Stomach (tissue), 9 donors: ENCODE results near the gene HHLA2. TPM values are rescaled to one million over a fixed set of nuclear protein-coding genes. Genes with fewer than 3 reads are reported as not detected.

Experiments used
- DNase-seq, 2 donors: peaks; one replicate each; pipeline versions ENCODE4 v3.0.0 to v3.0.0-alpha.2; 2013 to 2019
- H3K27ac ChIP-seq, 5 donors: fragments of 200-600 bp in 4 of 5; sonication (generic) in 4 of 5; one replicate each; pipeline ENCODE4 v1.5.1; 2013 to 2019; ENCODE audit warnings: mild to moderate bottlenecking in 1 of 5, moderate library complexity in 1 of 5
- H3K27me3 ChIP-seq, 3 donors: fragments of 200-600 bp; sonication (generic); one replicate each; pipeline ENCODE4 v1.5.1; 2017 to 2019; ENCODE audit warnings: mixed run types in 1 of 3
- H3K36me3 ChIP-seq, 4 donors: fragments of 200-600 bp; sonication (generic); 1 replicate in 3 of 4; 2 replicates in 1 of 4; pipeline ENCODE4 v1.5.1; 2016 to 2019
- H3K4me1 ChIP-seq, 4 donors: fragments of 200-600 bp; sonication (generic); one replicate each; pipeline ENCODE4 v1.5.1; 2016 to 2019
- H3K4me3 ChIP-seq, 4 donors: fragments of 200-600 bp; sonication (generic) in 3 of 4; one replicate each; pipeline ENCODE4 v1.5.1; 2016 to 2019; ENCODE audit warnings: mild to moderate bottlenecking in 1 of 4
- H3K9me3 ChIP-seq, 4 donors: fragments of 200-600 bp; sonication (generic); one replicate each; pipeline ENCODE4 v1.5.1; 2016 to 2019
- EP300 ChIP-seq: sonication (generic); formaldehyde crosslinking; IDR thresholded peaks from one replicate; pipeline ENCODE4 v1.6.1; 2017; ENCODE audit warnings: antibody characterized with exemption
- POLR2A ChIP-seq, 4 donors: fragments of 450-650 bp; IDR thresholded peaks; one replicate each; pipeline ENCODE4 v1.6.1; 2016; ENCODE audit warnings: antibody characterized with exemption in 4 of 4, control low read depth in 2 of 4, mild to moderate bottlenecking in 1 of 4, moderate library complexity in 1 of 4
- POLR2AphosphoS5 ChIP-seq, 3 donors: sonication (generic); formaldehyde crosslinking; IDR thresholded peaks; one replicate each; pipeline ENCODE4 v1.6.1; 2016; ENCODE audit warnings: antibody characterized with exemption in 3 of 3
- WGBS, 5 donors: extraction: QIAGEN DNeasy Blood & Tissue Kit in 3 of 5; methylation state at CpG; one replicate each; pipeline versions ENCODE4 v1.1.5 to v1.1.7; 2013 to 2018; 5-methylcytosine and 5-hydroxymethylcytosine counted together
- intact Hi-C: fragments of 100-400 bp; cut with DNase I; formaldehyde crosslinking; loops from one replicate; pipeline ENCODE4 v1.15.1; 2023; ENCODE audit warnings: low total_unique reads
- polyA plus RNA-seq, 3 donors: library from polyadenylated mRNA; stranded (reverse); fragments of 200-250 nt; gene quantifications; one replicate each; pipeline ENCODE4 v1.2.3, GENCODE V29; 2013
- total RNA-seq, 5 donors: library from RNA; depleted of rRNA; stranded (reverse); fragments of >200 nt; gene quantifications; one replicate each; pipeline versions ENCODE4 v1.1.0 to v1.2.3, GENCODE V29; 2014 to 2016
- TF ChIP-seq, protein P1 (sequence below), 7 experiments: fragments of 450-650 bp in 4 of 7; fragments of 200-600 bp in 3 of 7; sonication (generic) in 3 of 7; IDR thresholded peaks; one replicate each; pipeline ENCODE4 v1.5.1; 2016 to 2019; ENCODE audit warnings: antibody characterized with exemption in 7 of 7, control low read depth in 2 of 7, mild to moderate bottlenecking in 1 of 7
- donor health status: healthy with polysubstance abuse.
- donor health status: Bipolar disorder and iron deficiency.
- donor health status: healthy.

The HHLA2 gene
- total and polyA plus RNA-seq, 8 donors: 0.23 to 18.8 (median 2.7) TPM; not detected in 1

DNA sequence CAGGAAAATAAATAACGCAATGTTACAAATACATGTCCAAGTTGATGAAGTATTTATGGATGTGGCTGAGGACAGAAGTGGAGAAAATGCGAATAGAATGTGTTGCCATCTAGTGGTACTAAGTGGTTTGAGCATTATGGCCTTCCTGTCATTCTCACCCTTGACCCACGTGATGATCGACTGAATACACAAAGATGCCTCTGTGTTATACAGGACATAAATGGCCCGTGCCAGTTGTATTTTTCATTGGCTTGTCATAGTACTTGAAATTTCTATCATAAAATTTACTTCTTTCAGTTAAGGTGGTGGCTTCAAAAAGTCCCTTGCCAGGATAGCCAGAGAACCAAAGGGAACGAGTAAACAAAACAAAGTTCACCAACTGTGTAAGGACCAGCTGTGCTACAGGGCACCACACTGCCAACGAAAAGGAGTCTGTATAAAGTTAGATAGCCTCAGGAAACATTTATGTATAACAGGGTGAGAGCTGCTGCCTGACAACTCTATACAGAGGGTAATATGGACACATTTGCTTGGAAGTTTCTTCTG is 110.4 kb downstream of the HHLA2 start:
- no peak overlapping the region for H3K27ac ChIP-seq
- DNase-seq: peak in 1 of 2 donors; percentile 80
- H3K36me3 ChIP-seq: no peaks in the 10 kb centered on the region
- TF ChIP-seq POLR2A (IDR thresholded peaks at IDR 0.05): no peak
- TF ChIP-seq, protein P1, sequence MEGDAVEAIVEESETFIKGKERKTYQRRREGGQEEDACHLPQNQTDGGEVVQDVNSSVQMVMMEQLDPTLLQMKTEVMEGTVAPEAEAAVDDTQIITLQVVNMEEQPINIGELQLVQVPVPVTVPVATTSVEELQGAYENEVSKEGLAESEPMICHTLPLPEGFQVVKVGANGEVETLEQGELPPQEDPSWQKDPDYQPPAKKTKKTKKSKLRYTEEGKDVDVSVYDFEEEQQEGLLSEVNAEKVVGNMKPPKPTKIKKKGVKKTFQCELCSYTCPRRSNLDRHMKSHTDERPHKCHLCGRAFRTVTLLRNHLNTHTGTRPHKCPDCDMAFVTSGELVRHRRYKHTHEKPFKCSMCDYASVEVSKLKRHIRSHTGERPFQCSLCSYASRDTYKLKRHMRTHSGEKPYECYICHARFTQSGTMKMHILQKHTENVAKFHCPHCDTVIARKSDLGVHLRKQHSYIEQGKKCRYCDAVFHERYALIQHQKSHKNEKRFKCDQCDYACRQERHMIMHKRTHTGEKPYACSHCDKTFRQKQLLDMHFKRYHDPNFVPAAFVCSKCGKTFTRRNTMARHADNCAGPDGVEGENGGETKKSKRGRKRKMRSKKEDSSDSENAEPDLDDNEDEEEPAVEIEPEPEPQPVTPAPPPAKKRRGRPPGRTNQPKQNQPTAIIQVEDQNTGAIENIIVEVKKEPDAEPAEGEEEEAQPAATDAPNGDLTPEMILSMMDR (IDR thresholded peaks at IDR 0.05): peak in 4 of 7 experiments; percentile 27 to 41 (median 38)
- peak in 1 of 3 donors; percentile 56 for TF ChIP-seq POLR2AphosphoS5 (IDR thresholded peaks at IDR 0.05)
- no peak for TF ChIP-seq EP300
- intact Hi-C loops: no loop called here
- no peak overlapping the region for H3K4me3 ChIP-seq
- 8 to 71% (median 34%) methylated on average over 7 of the region's 7 CpGs for WGBS, 5 donors
- no peaks in the 10 kb centered on the region for H3K9me3 ChIP-seq
- H3K4me1 ChIP-seq: peaks cover 4 to 23% (median 4%) of the 10 kb centered on the region in 4 donors
- no peaks in the 10 kb centered on the region for H3K27me3 ChIP-seq

DNA sequence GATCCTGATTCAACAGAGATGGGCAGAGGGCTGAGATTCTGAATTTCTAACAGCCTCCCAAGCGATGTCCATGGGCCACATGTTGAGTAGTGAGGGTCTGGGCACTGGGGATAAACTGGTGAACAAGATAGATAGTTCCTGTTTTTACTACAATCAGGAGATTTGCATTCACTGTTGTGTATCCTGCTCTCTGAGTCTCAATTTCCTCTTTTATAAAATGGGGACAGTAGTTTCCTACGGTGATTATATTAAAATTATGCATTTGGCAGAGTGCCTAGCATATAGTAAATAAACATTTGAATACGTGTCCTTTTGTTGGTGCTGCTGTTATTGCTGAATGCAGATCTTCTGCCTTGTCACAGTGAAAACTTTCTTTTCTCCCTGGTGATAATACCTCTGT is 111.5 kb downstream of the HHLA2 start:
- no peak for TF ChIP-seq EP300
- TF ChIP-seq, protein P1 (IDR thresholded peaks at IDR 0.05): no peak
- no peak for TF ChIP-seq POLR2AphosphoS5 (IDR thresholded peaks at IDR 0.05)
- TF ChIP-seq POLR2A (IDR thresholded peaks at IDR 0.05): no peak
- intact Hi-C loops: no loop called here
- DNase-seq: no peak
- Histone ChIP-seq H3K27me3 (no peaks in the 10 kb centered on the region), H3K9me3 (no peaks in the 10 kb centered on the region), H3K4me3 (no peak overlapping the region), H3K27ac (peak overlapping the region in 1 of 5 donors; percentile 14), H3K4me1 (peaks cover 4 to 23% (median 4%) of the 10 kb centered on the region in 4 donors), H3K36me3 (no peaks in the 10 kb centered on the region)
- WGBS, 5 donors: 40 to 66% (median 54%) methylated on average over 3 of the region's 3 CpGs

DNA sequence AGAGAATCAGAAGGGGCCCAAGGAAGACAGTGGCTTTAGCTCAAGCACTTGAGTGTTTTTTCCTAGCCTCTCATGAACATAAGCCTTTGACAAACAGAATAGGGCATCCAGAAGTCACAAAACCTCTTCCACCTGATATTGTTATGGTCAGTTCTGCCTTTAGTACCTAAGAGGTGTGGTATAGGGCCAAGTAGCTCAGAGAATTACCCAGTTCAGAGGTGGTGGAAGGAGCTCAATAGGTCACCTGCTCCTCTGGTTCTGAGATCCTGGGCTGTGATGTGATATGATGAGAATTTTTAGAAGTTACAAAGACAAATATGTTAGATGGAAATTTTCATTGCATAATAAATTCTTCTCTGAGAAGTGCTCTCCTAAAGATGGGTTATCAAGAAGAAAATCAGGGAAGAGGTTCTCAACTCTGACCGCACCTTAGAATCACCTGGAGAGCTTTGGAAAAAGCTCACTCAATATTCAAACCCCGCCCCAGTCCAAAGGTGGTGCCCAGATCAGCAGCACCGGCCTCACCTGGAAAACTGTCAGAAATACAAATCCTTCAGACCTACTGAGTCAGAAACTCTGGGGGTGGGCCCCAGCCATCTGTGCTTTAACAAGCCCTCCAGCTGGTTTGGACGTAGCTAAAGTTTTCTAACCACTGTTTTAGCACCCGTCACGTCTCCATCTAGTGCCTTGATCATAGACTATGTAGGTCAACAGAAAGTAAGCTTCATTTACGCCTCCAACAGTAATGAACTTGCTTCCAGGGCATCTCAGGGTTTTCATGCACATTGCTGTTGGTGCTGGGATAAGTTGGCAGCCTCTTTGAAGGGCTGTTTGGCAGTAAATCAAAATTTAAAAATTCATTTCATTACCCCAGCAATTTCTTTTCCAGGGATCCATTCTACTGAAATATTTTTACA is 112.8 kb downstream of the HHLA2 start:
- Histone ChIP-seq H3K27ac (no peak overlapping the region), H3K27me3 (no peaks in the 10 kb centered on the region), H3K4me3 (no peak overlapping the region), H3K4me1 (peaks cover 0 to 17% (median 4%) of the 10 kb centered on the region in 4 donors), H3K36me3 (no peaks in the 10 kb centered on the region), H3K9me3 (no peaks in the 10 kb centered on the region)
- intact Hi-C loops: no loop called here
- 66 to 82% (median 74%) methylated on average over 7 of the region's 7 CpGs for WGBS, 5 donors
- TF ChIP-seq EP300: no peak
- no peak for TF ChIP-seq POLR2A (IDR thresholded peaks at IDR 0.05)
- no peak for TF ChIP-seq POLR2AphosphoS5 (IDR thresholded peaks at IDR 0.05)
- TF ChIP-seq, protein P1 (IDR thresholded peaks at IDR 0.05): no peak
- peak in 1 of 2 donors; percentile 23 for DNase-seq

DNA sequence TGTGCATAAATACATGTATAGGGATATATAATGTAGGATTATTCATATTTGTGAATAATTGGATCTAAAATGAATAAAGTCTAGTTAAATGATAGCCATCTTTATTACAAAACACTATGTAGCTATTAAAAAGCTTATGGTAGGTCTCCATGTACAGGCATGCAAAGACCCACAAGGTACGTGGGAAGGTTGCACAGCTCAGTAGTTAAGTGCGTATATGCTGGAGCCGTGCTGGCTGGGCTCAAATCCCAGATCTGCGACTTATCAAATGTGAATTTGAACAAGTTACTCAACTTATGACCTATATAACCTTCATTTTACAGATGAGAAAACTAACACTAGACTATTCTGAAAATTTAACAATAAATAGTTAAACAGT is 113.4 kb downstream of the HHLA2 start:
- Histone ChIP-seq H3K27me3 (no peaks in the 10 kb centered on the region), H3K36me3 (no peaks in the 10 kb centered on the region), H3K9me3 (no peaks in the 10 kb centered on the region), H3K27ac (no peak overlapping the region), H3K4me1 (peaks cover 0 to 13% (median 4%) of the 10 kb centered on the region in 4 donors), H3K4me3 (no peak overlapping the region)
- TF ChIP-seq EP300 (no peak), POLR2A (IDR thresholded peaks at IDR 0.05) (no peak), POLR2AphosphoS5 (IDR thresholded peaks at IDR 0.05) (no peak)
- TF ChIP-seq, protein P1 (IDR thresholded peaks at IDR 0.05): no peak
- intact Hi-C loops: no loop called here
- 66 to 92% (median 86%) methylated on average over 4 of the region's 4 CpGs for WGBS, 5 donors
- no peak for DNase-seq
